ENCODE measurements around the gene CCDC180. TPM values are rescaled to one million over a fixed set of nuclear protein-coding genes. Genes with fewer than 3 reads are reported as not detected.

The CCDC180 gene
- polyA plus RNA-seq, 1 experiment, result 0.55 TPM

DNA sequence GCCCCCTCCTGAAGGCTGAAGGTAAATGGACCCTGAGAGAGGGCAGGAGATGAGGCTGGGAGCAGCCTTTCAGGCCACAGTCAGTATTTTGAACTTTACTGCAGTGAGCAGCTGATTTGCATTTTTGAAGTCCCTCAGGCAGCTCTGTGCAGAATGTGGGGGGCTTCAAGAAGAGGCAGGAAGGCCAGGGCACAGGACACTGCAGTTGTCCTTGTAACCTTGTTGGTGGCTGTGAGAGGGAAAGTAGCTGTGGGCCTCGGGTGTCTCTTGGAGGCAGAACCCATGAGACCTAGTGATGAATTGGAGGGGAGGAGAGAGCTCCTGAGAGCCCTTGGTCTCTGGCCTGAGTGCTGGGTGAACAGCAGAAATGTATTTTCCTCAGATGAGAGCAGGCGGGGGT lies 2.6 kb downstream of the CCDC180 start:
- Histone ChIP-seq H3K27me3 (ENCODE audit: control insufficient read depth, insufficient read depth, low read length) (no peaks in the 10 kb centered on the region), H3K36me3 (ENCODE audit: control insufficient read depth, insufficient read depth, low read length) (no peaks in the 10 kb centered on the region; the same call in 1 of the 2 replicates), H3K4me3 (ENCODE audit: low read depth, low read length) (no peak overlapping the region)
- DNase-seq (ENCODE audit: low read depth), result no peak
- CTCF ChIA-PET, result no interaction called here
- POLR2A ChIA-PET, result no interaction called here
- TF ChIP-seq, protein P1, sequence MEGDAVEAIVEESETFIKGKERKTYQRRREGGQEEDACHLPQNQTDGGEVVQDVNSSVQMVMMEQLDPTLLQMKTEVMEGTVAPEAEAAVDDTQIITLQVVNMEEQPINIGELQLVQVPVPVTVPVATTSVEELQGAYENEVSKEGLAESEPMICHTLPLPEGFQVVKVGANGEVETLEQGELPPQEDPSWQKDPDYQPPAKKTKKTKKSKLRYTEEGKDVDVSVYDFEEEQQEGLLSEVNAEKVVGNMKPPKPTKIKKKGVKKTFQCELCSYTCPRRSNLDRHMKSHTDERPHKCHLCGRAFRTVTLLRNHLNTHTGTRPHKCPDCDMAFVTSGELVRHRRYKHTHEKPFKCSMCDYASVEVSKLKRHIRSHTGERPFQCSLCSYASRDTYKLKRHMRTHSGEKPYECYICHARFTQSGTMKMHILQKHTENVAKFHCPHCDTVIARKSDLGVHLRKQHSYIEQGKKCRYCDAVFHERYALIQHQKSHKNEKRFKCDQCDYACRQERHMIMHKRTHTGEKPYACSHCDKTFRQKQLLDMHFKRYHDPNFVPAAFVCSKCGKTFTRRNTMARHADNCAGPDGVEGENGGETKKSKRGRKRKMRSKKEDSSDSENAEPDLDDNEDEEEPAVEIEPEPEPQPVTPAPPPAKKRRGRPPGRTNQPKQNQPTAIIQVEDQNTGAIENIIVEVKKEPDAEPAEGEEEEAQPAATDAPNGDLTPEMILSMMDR (IDR thresholded peaks at IDR 0.05; ENCODE audit: insufficient read depth, low read depth, low read length), result no peak

DNA sequence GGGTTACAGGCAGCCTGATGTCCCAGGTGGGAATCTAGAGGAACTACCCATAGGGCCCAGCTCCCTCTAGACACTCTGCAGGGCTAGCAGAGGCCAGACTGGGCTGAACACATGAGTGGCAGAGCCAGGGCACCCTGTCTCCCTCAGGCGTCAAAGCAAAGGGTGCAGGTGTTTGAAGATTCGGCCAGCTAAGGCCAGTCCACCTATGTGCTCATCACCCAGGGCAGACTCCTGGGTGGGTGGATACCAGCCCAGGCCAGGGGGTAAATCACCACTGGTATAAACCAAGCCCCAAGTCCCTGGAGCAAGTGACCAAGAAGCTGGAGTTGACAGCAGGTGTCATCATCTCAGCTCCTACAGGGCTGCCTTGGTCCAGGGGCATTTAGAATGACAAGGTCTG lies 3.4 kb downstream of the CCDC180 start:
- DNase-seq (ENCODE audit: low read depth), result no peak
- Histone ChIP-seq H3K4me3 (ENCODE audit: low read depth, low read length) (no peak overlapping the region), H3K36me3 (ENCODE audit: control insufficient read depth, insufficient read depth, low read length) (no peaks in the 10 kb centered on the region; the same call in 1 of the 2 replicates), H3K27me3 (ENCODE audit: control insufficient read depth, insufficient read depth, low read length) (no peaks in the 10 kb centered on the region)
- POLR2A ChIA-PET, result no interaction called here
- CTCF ChIA-PET, result interaction anchor here (1.0 kb wide), 1 partner anchor 9 kb away, joined by 3 read pairs; no protein-coding TSS in a partner anchor
- TF ChIP-seq, protein P1 (IDR thresholded peaks at IDR 0.05; ENCODE audit: insufficient read depth, low read depth, low read length), result no peak

DNA sequence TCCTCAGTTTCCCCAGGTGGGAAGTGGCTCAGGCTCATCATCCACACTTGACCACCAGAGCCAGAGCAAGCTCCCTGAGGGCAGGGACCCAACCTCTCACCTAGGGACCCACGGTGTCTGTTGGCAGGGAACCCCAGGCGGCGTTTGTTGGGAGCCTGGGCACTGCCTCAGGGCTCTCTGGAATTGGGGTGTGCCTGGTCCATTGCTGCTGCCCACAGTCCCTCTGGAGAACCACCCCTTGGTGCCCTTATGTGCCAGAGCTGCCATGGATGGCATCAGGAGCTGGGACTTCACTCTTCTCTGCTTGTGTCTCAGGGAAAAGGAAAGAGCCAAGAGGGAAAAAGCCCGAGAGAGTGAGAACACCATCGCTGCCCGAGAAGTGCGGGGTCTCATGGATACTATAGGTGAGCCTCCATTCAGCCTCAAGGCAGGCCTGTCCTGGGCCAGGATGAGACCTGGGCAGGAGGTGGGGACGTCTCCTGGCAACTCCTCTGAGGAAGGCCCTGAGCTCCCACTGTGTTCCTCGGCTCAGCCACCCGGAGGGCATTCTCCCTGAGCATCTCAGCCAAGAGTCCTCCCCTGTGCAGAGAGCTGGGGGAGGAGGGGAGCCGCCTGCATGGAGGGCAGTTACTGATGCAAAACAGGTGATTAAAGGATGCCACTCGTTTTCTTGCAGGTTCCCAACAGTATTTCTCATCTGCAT lies 4.5 kb downstream of the CCDC180 start:
- H3K36me3 ChIP-seq (ENCODE audit: control insufficient read depth, insufficient read depth, low read length), result no peaks in the 10 kb centered on the region; the same call in 1 of the 2 replicates
- H3K27me3 ChIP-seq (ENCODE audit: control insufficient read depth, insufficient read depth, low read length), result no peaks in the 10 kb centered on the region
- TF ChIP-seq, protein P1 (IDR thresholded peaks at IDR 0.05; ENCODE audit: insufficient read depth, low read depth, low read length), result no peak
- CTCF ChIA-PET, result interaction anchor here (0.8 to 1.4 kb wide), 3 partner anchors 8 to 14 kb away, joined by 3 to 4 read pairs (median 3); no protein-coding TSS in a partner anchor
- DNase-seq (ENCODE audit: low read depth), result no peak
- no peak overlapping the region for H3K4me3 ChIP-seq (ENCODE audit: low read depth, low read length)
- POLR2A ChIA-PET, result no interaction called here

DNA sequence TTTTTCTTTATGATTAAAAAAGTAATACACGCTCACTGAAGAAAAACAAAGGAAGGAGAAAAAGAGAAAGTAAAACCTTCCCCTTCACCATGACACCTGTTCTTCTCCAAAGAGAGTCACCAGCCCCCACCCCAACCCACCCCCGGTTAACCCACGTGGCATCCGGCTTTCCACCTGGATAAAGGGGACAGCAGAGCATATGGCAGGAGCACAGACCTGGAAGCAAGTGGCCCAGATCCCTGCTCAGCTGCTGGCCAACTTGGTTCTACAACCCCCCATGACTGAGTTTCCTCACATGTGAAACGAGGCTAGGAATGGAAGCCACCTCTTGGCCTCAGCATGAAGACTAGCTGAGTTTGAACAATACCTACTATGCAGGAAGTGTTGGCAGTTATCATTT lies 5.1 kb downstream of the CCDC180 start:
- no peak overlapping the region for H3K4me3 ChIP-seq (ENCODE audit: low read depth, low read length)
- H3K36me3 ChIP-seq (ENCODE audit: control insufficient read depth, insufficient read depth, low read length), result no peaks in the 10 kb centered on the region; the same call in 1 of the 2 replicates
- POLR2A ChIA-PET, result no interaction called here
- H3K27me3 ChIP-seq (ENCODE audit: control insufficient read depth, insufficient read depth, low read length), result no peaks in the 10 kb centered on the region
- no peak for DNase-seq (ENCODE audit: low read depth)
- TF ChIP-seq, protein P1 (IDR thresholded peaks at IDR 0.05; ENCODE audit: insufficient read depth, low read depth, low read length), result no peak
- CTCF ChIA-PET, result interaction anchor here (0.7 to 1.4 kb wide), 3 partner anchors 9 to 136 kb away, joined by 3 to 4 read pairs (median 3); no protein-coding TSS in a partner anchor

DNA sequence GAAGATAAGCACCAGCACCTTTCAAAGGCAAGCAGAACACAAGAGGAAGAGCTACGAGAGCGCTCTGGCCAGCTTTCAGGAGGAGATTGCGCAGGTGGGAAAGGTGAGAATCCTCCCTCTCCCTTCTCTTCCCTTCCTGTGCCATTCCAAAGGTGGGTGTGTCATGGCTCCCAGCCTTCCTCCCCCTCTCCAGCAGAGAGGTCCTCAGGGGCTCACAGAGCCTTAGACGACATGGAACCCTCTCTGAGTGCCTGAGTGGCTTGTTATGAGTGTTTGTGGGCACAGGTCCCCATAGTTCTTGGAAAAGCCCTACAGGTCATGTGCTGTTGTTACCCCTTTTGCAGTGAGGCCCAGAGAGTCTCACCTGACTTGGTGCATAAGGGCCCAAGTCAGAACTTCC lies 5.8 kb downstream of the CCDC180 start:
- no peak overlapping the region for H3K4me3 ChIP-seq (ENCODE audit: low read depth, low read length)
- no peaks in the 10 kb centered on the region; the same call in 1 of the 2 replicates for H3K36me3 ChIP-seq (ENCODE audit: control insufficient read depth, insufficient read depth, low read length)
- ChIA-PET POLR2A (no interaction called here), CTCF (interaction anchor here (0.7 kb wide), 1 partner anchor 135 kb away, joined by 3 read pairs; no protein-coding TSS in a partner anchor)
- no peaks in the 10 kb centered on the region for H3K27me3 ChIP-seq (ENCODE audit: control insufficient read depth, insufficient read depth, low read length)
- TF ChIP-seq, protein P1 (IDR thresholded peaks at IDR 0.05; ENCODE audit: insufficient read depth, low read depth, low read length), result no peak
- no peak for DNase-seq (ENCODE audit: low read depth)

Data from BJ (cell line).